ENCODE results near the gene MAP2K4. TPM values are rescaled to one million over a fixed set of nuclear protein-coding genes. Genes with fewer than 3 reads are reported as not detected.
A peak's percentile ranks its signal among the peaks of the same experiment; 100 is the strongest.

The MAP2K4 gene
- total RNA-seq, 2 donors from 2014 or later = 16.7 to 38.7 TPM

DNA sequence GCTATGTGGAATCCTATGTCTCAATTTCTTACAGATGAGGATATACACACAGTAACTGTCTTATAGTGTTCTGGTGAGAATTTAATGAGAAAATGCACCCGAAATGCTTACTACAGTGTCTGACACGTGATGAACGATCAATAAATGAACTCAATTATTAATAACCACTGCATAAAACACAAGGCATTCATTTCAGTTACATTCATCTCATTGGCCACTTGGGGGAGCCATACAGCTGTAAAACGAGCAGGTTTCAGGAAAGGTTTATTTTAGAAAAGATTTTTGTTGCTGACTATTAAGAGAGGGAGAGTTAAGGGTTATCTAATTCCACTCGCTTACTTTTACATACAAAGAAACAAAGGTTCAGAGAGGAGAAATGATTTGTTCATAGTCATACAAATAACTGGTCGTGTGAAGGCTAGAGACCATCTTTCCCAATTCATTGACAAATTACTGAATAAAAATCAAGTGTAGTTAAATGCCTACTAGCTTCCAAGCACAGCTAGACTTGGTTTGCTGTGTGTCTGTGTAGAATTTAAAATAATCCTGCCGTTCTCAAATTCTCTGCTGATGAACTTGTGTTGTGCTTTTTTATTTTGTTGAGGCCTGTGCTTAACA, 160.1 kb downstream of the MAP2K4 start:
- ATAC-seq (ENCODE audit: insufficient number of reproducible peaks, low FRiP score, low read depth) = peak; percentile 62
- TF ChIP-seq, protein P1, sequence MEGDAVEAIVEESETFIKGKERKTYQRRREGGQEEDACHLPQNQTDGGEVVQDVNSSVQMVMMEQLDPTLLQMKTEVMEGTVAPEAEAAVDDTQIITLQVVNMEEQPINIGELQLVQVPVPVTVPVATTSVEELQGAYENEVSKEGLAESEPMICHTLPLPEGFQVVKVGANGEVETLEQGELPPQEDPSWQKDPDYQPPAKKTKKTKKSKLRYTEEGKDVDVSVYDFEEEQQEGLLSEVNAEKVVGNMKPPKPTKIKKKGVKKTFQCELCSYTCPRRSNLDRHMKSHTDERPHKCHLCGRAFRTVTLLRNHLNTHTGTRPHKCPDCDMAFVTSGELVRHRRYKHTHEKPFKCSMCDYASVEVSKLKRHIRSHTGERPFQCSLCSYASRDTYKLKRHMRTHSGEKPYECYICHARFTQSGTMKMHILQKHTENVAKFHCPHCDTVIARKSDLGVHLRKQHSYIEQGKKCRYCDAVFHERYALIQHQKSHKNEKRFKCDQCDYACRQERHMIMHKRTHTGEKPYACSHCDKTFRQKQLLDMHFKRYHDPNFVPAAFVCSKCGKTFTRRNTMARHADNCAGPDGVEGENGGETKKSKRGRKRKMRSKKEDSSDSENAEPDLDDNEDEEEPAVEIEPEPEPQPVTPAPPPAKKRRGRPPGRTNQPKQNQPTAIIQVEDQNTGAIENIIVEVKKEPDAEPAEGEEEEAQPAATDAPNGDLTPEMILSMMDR (IDR thresholded peaks at IDR 0.05) = peak; percentile 74
- peak overlapping the region; percentile 2 for H3K4me3 ChIP-seq
- H3K27ac ChIP-seq = peak overlapping the region in 1 of 2 donors; percentile 44
- no peak for DNase-seq (ENCODE audit: low spot score)
- H3K9me3 ChIP-seq = no peaks in the 10 kb centered on the region
- H3K36me3 ChIP-seq = no peaks in the 10 kb centered on the region
- no peaks in the 10 kb centered on the region for H3K27me3 ChIP-seq (replicated peaks; ENCODE audit: insufficient read depth)
- peaks cover 0 to 10% of the 10 kb centered on the region in 2 donors for H3K4me1 ChIP-seq (ENCODE audit: control insufficient read depth in 1 of 2, low read depth in 2 of 2)

DNA sequence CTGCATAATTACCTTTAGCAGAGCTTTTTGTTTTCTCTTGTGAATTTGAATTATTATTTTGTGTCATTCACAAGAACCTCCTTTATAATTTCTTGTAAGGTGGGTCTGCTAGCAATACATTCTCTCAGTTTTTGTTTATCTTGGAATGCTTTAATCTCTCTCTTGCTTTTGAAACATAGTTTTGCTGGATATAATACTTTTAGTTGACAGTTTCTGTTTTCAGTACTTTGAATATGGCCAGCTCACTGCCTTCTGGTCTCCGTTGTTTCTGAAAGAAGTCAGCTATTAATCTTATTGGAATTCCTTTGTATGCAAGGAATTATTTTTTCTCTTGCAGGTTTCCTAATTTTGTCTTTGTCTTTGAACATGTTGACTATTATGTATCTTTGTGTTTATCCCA, 167.0 kb downstream of the MAP2K4 start:
- Histone ChIP-seq H3K9me3 (peaks cover 9% of the 10 kb centered on the region), H3K4me3 (no peak overlapping the region), H3K4me1 (ENCODE audit: control insufficient read depth in 1 of 2, low read depth in 2 of 2) (no peaks in the 10 kb centered on the region), H3K27ac (no peak overlapping the region), H3K36me3 (no peaks in the 10 kb centered on the region), H3K27me3 (replicated peaks; ENCODE audit: insufficient read depth) (no peaks in the 10 kb centered on the region)
- no peak for ATAC-seq (ENCODE audit: insufficient number of reproducible peaks, low FRiP score, low read depth)
- TF ChIP-seq, protein P1 (IDR thresholded peaks at IDR 0.05) = no peak
- no peak for DNase-seq (ENCODE audit: low spot score)

DNA sequence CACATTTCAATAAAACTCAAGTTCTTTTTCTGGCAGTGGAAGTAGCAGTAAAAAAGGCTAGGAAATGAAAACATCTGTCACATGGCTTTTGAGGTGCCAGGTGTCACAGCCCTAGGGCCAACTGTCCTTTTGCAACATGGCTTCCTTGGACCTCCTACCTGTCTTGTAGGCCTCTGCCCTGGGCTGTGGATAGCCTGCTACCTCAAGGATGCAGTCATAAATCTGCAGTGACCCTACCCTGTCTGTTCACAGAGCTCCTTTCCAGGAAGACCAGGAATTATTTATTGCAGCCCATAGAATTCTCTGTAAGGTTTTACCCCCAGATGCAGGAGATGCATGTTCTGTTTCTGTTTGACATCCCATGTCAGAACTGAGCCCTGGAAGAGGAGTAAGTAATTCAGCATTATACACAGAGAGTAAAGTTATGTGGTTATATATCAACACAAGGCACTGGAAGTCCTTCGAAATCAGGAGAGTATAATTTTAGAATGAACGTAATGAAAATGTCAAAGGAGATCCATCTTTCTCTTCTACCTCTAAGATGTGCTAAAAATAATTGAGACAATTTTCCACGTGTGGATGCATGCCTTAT, 172.6 kb downstream of the MAP2K4 start:
- no peaks in the 10 kb centered on the region for H3K36me3 ChIP-seq
- DNase-seq (ENCODE audit: low spot score) (no peak), ATAC-seq (ENCODE audit: insufficient number of reproducible peaks, low FRiP score, low read depth) (no peak)
- H3K4me3 ChIP-seq = no peak overlapping the region
- TF ChIP-seq, protein P1 (IDR thresholded peaks at IDR 0.05) = no peak
- no peak overlapping the region for H3K27ac ChIP-seq
- no peaks in the 10 kb centered on the region for H3K27me3 ChIP-seq (replicated peaks; ENCODE audit: insufficient read depth)
- H3K9me3 ChIP-seq = no peaks in the 10 kb centered on the region
- peaks cover 0 to 5% of the 10 kb centered on the region in 2 donors for H3K4me1 ChIP-seq (ENCODE audit: control insufficient read depth in 1 of 2, low read depth in 2 of 2)

Other genes starting within 250 kb of the MAP2K4 start
- 10 to 100 TPM in 1 of 2 donors, 1 to 10 TPM in 1; 4.7 to 15.1 TPM for gene ZNF18, start 23.4 kb upstream of the MAP2K4 start, total RNA-seq